Smooth muscle cell (in vitro differentiated cells): Measurements from ENCODE around the gene ZNF878. TPM values are rescaled to one million over a fixed set of nuclear protein-coding genes. Genes with fewer than 3 reads are reported as not detected.
"Not testable (repeated sequence)": the region's sequence is repeated elsewhere in the genome, so short reads cannot be mapped to it uniquely, and the experiment has no call there.

Experiments
- DNase-seq: peaks from one replicate; lab custom pipeline; 2025; ENCODE audit not compliant: unreplicated experiment; lab: John Stamatoyannopoulos, UW
- H2AFZ ChIP-seq: fragments of 200-600 bp; sonication (generic); 2 replicates; pipeline ENCODE4 v1.6.0; 2016; ENCODE audit warnings: antibody characterized with exemption, low read depth, mild to moderate bottlenecking
- H3F3A ChIP-seq: fragments of 200-600 bp; sonication (generic); 2 replicates; pipeline ENCODE4 v1.6.0; 2017; ENCODE audit warnings: antibody characterized with exemption, low read depth
- H3K27ac ChIP-seq: fragments of 200-600 bp; sonication (generic); 2 replicates; pipeline ENCODE4 v1.5.1; 2016; ENCODE audit warnings: low read depth, mild to moderate bottlenecking
- H3K27me3 ChIP-seq: fragments of 200-600 bp; sonication (generic); 2 replicates; pipeline ENCODE4 v1.6.1; 2016; ENCODE audit warnings: low read depth, mild to moderate bottlenecking
- H3K36me3 ChIP-seq: fragments of 200-600 bp; sonication (generic); 2 replicates; pipeline ENCODE4 v1.5.1; 2016; ENCODE audit warnings: low read depth
- H3K4me1 ChIP-seq: fragments of 200-600 bp; sonication (generic); 2 replicates; pipeline ENCODE4 v1.5.1; 2016; ENCODE audit warnings: low read depth
- H3K4me2 ChIP-seq: fragments of 200-600 bp; sonication (generic); 2 replicates; pipeline ENCODE4 v1.6.0; 2016; ENCODE audit warnings: mild to moderate bottlenecking
- H3K4me3 ChIP-seq: fragments of 200-600 bp; sonication (generic); 2 replicates; pipeline ENCODE4 v1.5.1; 2016; ENCODE audit warnings: mild to moderate bottlenecking
- H3K79me2 ChIP-seq: fragments of 200-600 bp; sonication (generic); 2 replicates; pipeline ENCODE4 v1.6.0; 2016; ENCODE audit warnings: low read depth, mild to moderate bottlenecking
- H3K9ac ChIP-seq: fragments of 200-600 bp; sonication (generic); 2 replicates; pipeline ENCODE4 v1.6.0; 2016; ENCODE audit warnings: low read depth
- H3K9me3 ChIP-seq: fragments of 200-600 bp; sonication (generic); replicated peaks from 2 replicates; pipeline ENCODE4 v1.5.1; 2016; ENCODE audit warnings: low read depth
- H4K20me1 ChIP-seq: fragments of 200-600 bp; sonication (generic); 2 replicates; pipeline ENCODE4 v1.6.0; 2016; ENCODE audit warnings: low read depth
- WGBS: methylation state at CpG from one replicate; pipeline ENCODE4 v1.1.7; 2016; ENCODE audit warnings: low lambda C conversion rate; 5-methylcytosine and 5-hydroxymethylcytosine counted together
- polyA plus RNA-seq: library from polyadenylated mRNA; unstranded; fragments of >200 nt; fragmentation: Nextera tagmentation; extraction: Ambion mirVana; gene quantifications from 2 replicates; pipeline ENCODE4 v1.2.1, GENCODE V29; 2016
- total RNA-seq: library from RNA; depleted of rRNA; stranded (reverse); fragments of >200 nt; gene quantifications from 2 replicates; pipeline ENCODE4 v1.2.3, GENCODE V29; 2014
- TF ChIP-seq, protein P1 (sequence below): fragments of 200-600 bp; sonication (generic); IDR thresholded peaks from 2 replicates; pipeline ENCODE4 v1.5.1; 2017; ENCODE audit warnings: borderline replicate concordance, mild to moderate bottlenecking, antibody characterized with exemption; ENCODE audit not compliant: insufficient read depth, poor library complexity, severe bottlenecking

ZNF878 gene
- total and polyA plus RNA-seq, 2 experiments from 2014 or later: 2.5 TPM; not detected in 1

DNA sequence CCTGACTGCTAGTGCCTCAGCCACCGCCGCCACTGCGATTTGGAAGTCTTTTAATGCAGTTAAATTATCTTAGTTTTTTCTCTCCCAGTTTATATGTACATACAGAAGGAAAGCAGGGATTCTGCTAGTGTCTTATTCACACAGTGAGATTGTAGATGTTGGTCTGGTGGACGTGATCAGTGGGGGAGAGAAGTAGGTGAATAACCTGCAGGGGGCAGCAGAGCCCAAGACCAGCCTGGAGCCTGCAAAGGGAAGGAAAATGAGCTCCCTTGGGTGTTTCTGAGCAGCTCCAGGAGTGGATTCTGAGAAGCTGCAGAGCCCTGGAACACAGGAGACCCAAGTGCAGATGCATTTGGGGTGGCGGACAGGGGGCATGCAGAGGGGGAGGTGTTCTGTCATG is 38.0 kb upstream of the ZNF878 start:
- Histone ChIP-seq H3F3A (no peaks in the 10 kb centered on the region), H3K4me3 (no peak overlapping the region), H3K9me3 (no peaks in the 10 kb centered on the region), H3K27me3 (no peaks in the 10 kb centered on the region), H2AFZ (no peak overlapping the region), H3K79me2 (peaks cover 17% of the 10 kb centered on the region), H4K20me1 (no peaks in the 10 kb centered on the region), H3K4me1 (peaks cover 4% of the 10 kb centered on the region), H3K9ac (no peak overlapping the region), H3K27ac (no peak overlapping the region), H3K4me2 (no peak overlapping the region), H3K36me3 (no peaks in the 10 kb centered on the region)
- peak; percentile 2 for DNase-seq
- TF ChIP-seq, protein P1, sequence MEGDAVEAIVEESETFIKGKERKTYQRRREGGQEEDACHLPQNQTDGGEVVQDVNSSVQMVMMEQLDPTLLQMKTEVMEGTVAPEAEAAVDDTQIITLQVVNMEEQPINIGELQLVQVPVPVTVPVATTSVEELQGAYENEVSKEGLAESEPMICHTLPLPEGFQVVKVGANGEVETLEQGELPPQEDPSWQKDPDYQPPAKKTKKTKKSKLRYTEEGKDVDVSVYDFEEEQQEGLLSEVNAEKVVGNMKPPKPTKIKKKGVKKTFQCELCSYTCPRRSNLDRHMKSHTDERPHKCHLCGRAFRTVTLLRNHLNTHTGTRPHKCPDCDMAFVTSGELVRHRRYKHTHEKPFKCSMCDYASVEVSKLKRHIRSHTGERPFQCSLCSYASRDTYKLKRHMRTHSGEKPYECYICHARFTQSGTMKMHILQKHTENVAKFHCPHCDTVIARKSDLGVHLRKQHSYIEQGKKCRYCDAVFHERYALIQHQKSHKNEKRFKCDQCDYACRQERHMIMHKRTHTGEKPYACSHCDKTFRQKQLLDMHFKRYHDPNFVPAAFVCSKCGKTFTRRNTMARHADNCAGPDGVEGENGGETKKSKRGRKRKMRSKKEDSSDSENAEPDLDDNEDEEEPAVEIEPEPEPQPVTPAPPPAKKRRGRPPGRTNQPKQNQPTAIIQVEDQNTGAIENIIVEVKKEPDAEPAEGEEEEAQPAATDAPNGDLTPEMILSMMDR: peak; percentile 59
- 66% methylated on average over 5 of the region's 5 CpGs for WGBS

DNA sequence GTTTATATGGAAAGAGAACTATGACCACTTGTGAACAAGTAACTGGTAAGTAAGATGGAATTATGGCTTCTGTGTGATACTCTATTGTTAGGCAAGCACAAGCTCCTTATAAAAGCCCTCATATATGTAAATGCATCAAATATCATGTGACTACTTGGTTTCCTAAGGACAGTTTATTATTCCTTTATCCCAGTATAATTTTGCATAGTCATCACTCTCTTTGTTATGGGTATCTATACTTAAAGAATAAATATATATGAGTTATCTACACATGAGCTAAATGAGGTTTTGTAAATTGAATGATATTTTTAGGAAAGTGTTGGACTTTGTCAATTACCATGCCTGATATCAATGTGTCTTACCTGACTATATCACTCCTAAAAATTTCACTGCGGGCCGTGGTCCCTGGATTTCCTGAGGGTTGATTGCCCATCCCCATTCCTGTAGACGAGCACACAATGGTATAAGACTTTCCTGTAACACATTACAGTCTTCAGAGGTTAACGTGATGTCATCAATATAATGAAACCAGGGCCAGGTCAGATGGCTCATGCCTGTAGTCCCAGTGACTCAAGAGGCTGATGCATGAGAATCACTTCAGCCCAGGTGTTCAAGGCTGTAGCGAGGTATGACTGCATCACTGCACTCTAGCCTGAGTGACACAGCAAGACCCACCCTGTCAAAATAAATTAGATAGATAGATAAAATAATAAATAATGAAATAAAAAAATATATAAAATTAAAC is 32.5 kb upstream of the ZNF878 start:
- H4K20me1 ChIP-seq: no peaks in the 10 kb centered on the region
- no peak overlapping the region for H3K9ac ChIP-seq
- DNase-seq: no peak
- no peaks in the 10 kb centered on the region for H3K4me1 ChIP-seq
- no peaks in the 10 kb centered on the region for H3K36me3 ChIP-seq
- no peaks in the 10 kb centered on the region for H3K27me3 ChIP-seq
- WGBS: 98% methylated on average over 5 of the region's 5 CpGs
- no peak overlapping the region for H2AFZ ChIP-seq
- TF ChIP-seq, protein P1: no peak
- H3F3A ChIP-seq: no peaks in the 10 kb centered on the region
- H3K27ac ChIP-seq: no peak overlapping the region
- H3K4me2 ChIP-seq: no peak overlapping the region
- H3K9me3 ChIP-seq: peaks cover 12% of the 10 kb centered on the region
- H3K4me3 ChIP-seq: no peak overlapping the region
- H3K79me2 ChIP-seq: no peaks in the 10 kb centered on the region

DNA sequence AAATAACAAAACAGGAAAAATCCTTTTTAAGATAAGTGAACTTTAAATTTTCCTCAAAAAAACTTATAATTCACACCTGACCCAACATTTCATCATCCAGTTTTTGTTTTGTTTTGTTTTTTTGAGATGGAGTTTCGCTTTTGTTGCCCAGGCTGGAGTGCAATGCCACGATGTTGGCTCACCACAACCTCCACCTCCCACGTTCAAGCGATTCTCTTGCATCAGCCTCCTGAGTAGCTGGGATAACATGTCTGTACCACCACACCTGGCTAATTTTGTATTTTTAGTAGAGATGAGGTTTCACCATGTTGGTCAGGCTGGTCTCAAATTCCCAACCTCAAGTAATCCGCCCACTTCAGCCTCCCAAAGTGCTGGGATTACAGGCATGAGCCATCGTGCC is 30.6 kb upstream of the ZNF878 start:
- H3K9ac ChIP-seq, H3K4me2 ChIP-seq, H3K27me3 ChIP-seq, H3K4me3 ChIP-seq, H3K36me3 ChIP-seq, H2AFZ ChIP-seq, H3K79me2 ChIP-seq, H3F3A ChIP-seq, H3K4me1 ChIP-seq, H4K20me1 ChIP-seq, H3K27ac ChIP-seq, DNase-seq: not testable (repeated sequence)
- WGBS: 94% methylated on average over 6 of the region's 6 CpGs
- peaks cover 30% of the 10 kb centered on the region for H3K9me3 ChIP-seq

DNA sequence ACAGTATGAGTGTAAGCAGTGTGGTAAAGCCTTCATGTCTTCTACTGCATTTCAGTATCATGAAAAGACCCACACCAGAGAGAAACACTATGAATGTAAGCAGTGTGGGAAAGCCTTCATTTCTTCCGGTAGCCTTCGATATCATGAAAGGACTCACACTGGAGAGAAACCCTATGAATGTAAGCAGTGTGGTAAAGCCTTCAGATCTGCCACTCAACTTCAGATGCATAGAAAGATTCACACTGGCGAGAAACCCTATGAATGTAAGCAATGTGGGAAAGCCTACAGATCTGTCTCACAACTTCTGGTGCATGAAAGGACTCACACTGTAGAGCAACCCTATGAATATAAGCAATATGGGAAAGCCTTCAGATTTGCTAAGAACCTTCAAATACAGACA is 24.6 kb upstream of the ZNF878 start:
- H3K9ac ChIP-seq: no peak overlapping the region
- no peaks in the 10 kb centered on the region for H4K20me1 ChIP-seq
- TF ChIP-seq, protein P1: no peak
- peak overlapping the region; percentile 27 for H3K4me3 ChIP-seq
- WGBS: 98% methylated on average over 3 of the region's 3 CpGs
- H3K4me2 ChIP-seq: no peak overlapping the region
- peaks cover 65% of the 10 kb centered on the region for H3K36me3 ChIP-seq
- H3K27me3 ChIP-seq: no peaks in the 10 kb centered on the region
- no peak overlapping the region for H3K27ac ChIP-seq
- H3K9me3 ChIP-seq: peaks cover 88% of the 10 kb centered on the region
- H3K79me2 ChIP-seq: no peaks in the 10 kb centered on the region
- DNase-seq: no peak
- H2AFZ ChIP-seq: no peak overlapping the region
- no peaks in the 10 kb centered on the region for H3K4me1 ChIP-seq
- peaks cover 7% of the 10 kb centered on the region for H3F3A ChIP-seq

DNA sequence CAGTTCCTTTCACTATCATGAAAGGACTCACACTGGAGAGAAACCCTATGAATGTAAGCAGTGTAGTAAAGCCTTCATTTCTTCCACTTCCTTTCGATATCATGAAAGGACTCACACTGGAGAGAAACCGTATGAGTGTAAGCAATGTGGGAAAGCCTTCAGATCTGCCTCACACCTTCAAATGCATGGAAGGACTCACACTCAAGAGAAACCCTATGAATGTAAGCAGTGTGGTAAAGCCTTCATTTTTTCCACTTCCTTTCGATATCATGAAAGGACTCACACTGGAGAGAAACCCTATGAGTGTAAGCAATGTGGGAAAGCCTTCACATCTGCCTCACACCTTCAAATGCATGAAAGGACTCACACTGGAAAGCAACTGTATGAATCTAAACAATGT is 23.6 kb upstream of the ZNF878 start:
- H3K27me3 ChIP-seq, H3K27ac ChIP-seq, H2AFZ ChIP-seq, H4K20me1 ChIP-seq, H3K9ac ChIP-seq, DNase-seq, H3K4me2 ChIP-seq, H3K4me1 ChIP-seq, H3K79me2 ChIP-seq, H3F3A ChIP-seq: not testable (repeated sequence)
- peaks cover 73% of the 10 kb centered on the region for H3K36me3 ChIP-seq
- H3K9me3 ChIP-seq: peaks cover 91% of the 10 kb centered on the region
- peak overlapping the region; percentile 12 for H3K4me3 ChIP-seq
- WGBS: 98% methylated on average over 3 of the region's 3 CpGs
